Gastroesophageal sphincter (tissue), 3 donors: Measurements from ENCODE around the gene C3orf20.

Source experiments
- CTCF ChIP-seq, 4 experiments: fragments of 200-600 bp in 2 of 4; fragments of 450-650 bp in 2 of 4; sonication (generic) in 1 of 4; IDR thresholded peaks; one replicate each; pipeline ENCODE4 v1.5.1; 2017 to 2019; ENCODE audit warnings: antibody characterized with exemption in 4 of 4, mild to moderate bottlenecking in 2 of 4, moderate library complexity in 2 of 4
- EP300 ChIP-seq: sonication (generic); formaldehyde crosslinking; IDR thresholded peaks from one replicate; pipeline ENCODE4 v1.6.1; 2017; ENCODE audit warnings: antibody characterized with exemption, mild to moderate bottlenecking
- POLR2A ChIP-seq, 2 donors: fragments of 450-650 bp; IDR thresholded peaks; one replicate each; pipeline ENCODE4 v1.6.1; 2017; ENCODE audit warnings: antibody characterized with exemption in 2 of 2, mild to moderate bottlenecking in 2 of 2, moderate library complexity in 1 of 2
- POLR2AphosphoS5 ChIP-seq: sonication (generic); formaldehyde crosslinking; IDR thresholded peaks from one replicate; pipeline ENCODE4 v1.6.1; 2017; ENCODE audit warnings: antibody characterized with exemption

GRCh38 chr3:14698601-14699244 is 23.8 kb downstream of the C3orf20 start:
- TF ChIP-seq POLR2AphosphoS5 (no peak), EP300 (no peak), CTCF (IDR thresholded peaks at IDR 0.05) (no peak), POLR2A (IDR thresholded peaks at IDR 0.05) (no peak)
